GM12875 (cell line): ENCODE data around the gene ZBTB20.

Experiments used
- H3K4me3 ChIP-seq: one replicate; pipeline ENCODE4 v1.5.1; 2011; ENCODE audit warnings: low read depth, low read length, control low read depth
- TF ChIP-seq, protein P1 (sequence below): IDR thresholded peaks from 2 replicates; pipeline ENCODE4 v1.5.1; 2011; ENCODE audit warnings: low read depth, mild to moderate bottlenecking, control low read depth, inconsistent platforms, low read length, moderate library complexity, borderline replicate concordance; ENCODE audit not compliant: insufficient read depth

The ZBTB20 gene

GRCh38 chr3:115169808-115170207, 22.7 kb upstream of the ZBTB20 start:
- TF ChIP-seq, protein P1, sequence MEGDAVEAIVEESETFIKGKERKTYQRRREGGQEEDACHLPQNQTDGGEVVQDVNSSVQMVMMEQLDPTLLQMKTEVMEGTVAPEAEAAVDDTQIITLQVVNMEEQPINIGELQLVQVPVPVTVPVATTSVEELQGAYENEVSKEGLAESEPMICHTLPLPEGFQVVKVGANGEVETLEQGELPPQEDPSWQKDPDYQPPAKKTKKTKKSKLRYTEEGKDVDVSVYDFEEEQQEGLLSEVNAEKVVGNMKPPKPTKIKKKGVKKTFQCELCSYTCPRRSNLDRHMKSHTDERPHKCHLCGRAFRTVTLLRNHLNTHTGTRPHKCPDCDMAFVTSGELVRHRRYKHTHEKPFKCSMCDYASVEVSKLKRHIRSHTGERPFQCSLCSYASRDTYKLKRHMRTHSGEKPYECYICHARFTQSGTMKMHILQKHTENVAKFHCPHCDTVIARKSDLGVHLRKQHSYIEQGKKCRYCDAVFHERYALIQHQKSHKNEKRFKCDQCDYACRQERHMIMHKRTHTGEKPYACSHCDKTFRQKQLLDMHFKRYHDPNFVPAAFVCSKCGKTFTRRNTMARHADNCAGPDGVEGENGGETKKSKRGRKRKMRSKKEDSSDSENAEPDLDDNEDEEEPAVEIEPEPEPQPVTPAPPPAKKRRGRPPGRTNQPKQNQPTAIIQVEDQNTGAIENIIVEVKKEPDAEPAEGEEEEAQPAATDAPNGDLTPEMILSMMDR, result no peak
- no peak overlapping the region for H3K4me3 ChIP-seq

GRCh38 chr3:115165701-115166100, 18.6 kb upstream of the ZBTB20 start:
- TF ChIP-seq, protein P1, result no peak
- no peak overlapping the region for H3K4me3 ChIP-seq

- no peak overlapping the region for H3K4me3 ChIP-seq
- TF ChIP-seq, protein P1, result no peak
These were observed 18.2 kb upstream of the ZBTB20 start for GRCh38 chr3:115165266-115165665.

GRCh38 chr3:115164374-115165221, 17.5 kb upstream of the ZBTB20 start:
- H3K4me3 ChIP-seq, result no peak overlapping the region
- TF ChIP-seq, protein P1, result no peak

- H3K4me3 ChIP-seq, result no peak overlapping the region
- TF ChIP-seq, protein P1, result no peak
These were observed 15.7 kb upstream of the ZBTB20 start for GRCh38 chr3:115162759-115163158.

GRCh38 chr3:115161866-115162265, 14.8 kb upstream of the ZBTB20 start:
- H3K4me3 ChIP-seq, result no peak overlapping the region
- TF ChIP-seq, protein P1, result no peak
